ENCODE results near the gene IFNL1.
"Not testable (repeated sequence)": the region's sequence is repeated elsewhere in the genome, so short reads cannot be mapped to it uniquely, and the experiment has no call there.

DNA sequence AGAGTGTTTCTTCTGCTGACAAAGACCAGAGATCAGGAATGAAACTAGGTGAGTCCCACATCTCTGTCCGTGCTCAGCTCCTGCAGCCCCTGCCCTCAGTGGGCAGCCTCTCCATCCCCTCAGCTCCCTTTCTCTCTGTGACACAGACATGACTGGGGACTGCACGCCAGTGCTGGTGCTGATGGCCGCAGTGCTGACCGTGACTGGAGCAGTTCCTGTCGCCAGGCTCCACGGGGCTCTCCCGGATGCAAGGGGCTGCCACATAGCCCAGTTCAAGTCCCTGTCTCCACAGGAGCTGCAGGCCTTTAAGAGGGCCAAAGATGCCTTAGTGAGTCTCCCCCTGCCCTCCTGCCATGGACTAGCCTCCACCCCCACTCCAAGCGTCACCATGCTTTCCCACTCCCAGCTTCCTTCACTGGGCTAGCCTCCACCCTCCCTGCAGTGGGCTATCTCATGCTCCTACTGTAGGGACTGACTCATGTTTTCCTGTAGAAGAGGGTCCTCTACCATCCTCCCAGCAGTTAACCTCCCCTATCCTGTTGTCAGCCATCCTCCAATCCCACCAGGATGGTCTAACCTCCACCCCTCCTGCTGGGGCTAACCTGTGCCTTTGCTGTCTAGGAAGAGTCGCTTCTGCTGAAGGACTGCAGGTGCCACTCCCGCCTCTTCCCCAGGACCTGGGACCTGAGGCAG lies 27.5 kb upstream of the IFNL1 start:
- TF ChIP-seq, protein P1, sequence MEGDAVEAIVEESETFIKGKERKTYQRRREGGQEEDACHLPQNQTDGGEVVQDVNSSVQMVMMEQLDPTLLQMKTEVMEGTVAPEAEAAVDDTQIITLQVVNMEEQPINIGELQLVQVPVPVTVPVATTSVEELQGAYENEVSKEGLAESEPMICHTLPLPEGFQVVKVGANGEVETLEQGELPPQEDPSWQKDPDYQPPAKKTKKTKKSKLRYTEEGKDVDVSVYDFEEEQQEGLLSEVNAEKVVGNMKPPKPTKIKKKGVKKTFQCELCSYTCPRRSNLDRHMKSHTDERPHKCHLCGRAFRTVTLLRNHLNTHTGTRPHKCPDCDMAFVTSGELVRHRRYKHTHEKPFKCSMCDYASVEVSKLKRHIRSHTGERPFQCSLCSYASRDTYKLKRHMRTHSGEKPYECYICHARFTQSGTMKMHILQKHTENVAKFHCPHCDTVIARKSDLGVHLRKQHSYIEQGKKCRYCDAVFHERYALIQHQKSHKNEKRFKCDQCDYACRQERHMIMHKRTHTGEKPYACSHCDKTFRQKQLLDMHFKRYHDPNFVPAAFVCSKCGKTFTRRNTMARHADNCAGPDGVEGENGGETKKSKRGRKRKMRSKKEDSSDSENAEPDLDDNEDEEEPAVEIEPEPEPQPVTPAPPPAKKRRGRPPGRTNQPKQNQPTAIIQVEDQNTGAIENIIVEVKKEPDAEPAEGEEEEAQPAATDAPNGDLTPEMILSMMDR (IDR thresholded peaks at IDR 0.05): not testable (repeated sequence)
- TF ChIP-seq EZH2, EZH2phosphoT487 (IDR thresholded peaks at IDR 0.05): not testable (repeated sequence)

Measured in neural progenitor cell (in vitro differentiated cells).